Upper lobe of left lung (tissue), 6 donors: ENCODE measurements around the gene VWA5B1. TPM values are rescaled to one million over a fixed set of nuclear protein-coding genes. Genes with fewer than 3 reads are reported as not detected.
A peak's percentile ranks its signal among the peaks of the same experiment; 100 is the strongest.

ENCODE experiments used
- ATAC-seq, 2 donors: fragments of 200-7000 bp; cut with Tn5 transposase; one replicate each; pipeline ENCODE4 v1.9.1; 2022; ENCODE audit warnings: mild to moderate bottlenecking in 2 of 2, moderate library complexity in 2 of 2; ENCODE audit not compliant: low FRiP score in 2 of 2
- DNase-seq, 2 donors: peaks; one replicate each; pipeline ENCODE4 v3.0.0-alpha.2; 2019 to 2020
- H3K27ac ChIP-seq, 4 donors: fragments of 200-600 bp; sonication (generic); one replicate each; pipeline ENCODE4 v1.5.1; 2016 to 2019
- H3K27me3 ChIP-seq, 4 donors: fragments of 200-600 bp; sonication (generic); one replicate each; pipeline ENCODE4 v1.5.1; 2017 to 2019
- H3K36me3 ChIP-seq, 4 donors: fragments of 200-600 bp; sonication (generic); one replicate each; pipeline ENCODE4 v1.5.1; 2016 to 2019
- H3K4me1 ChIP-seq, 4 donors: fragments of 200-600 bp; sonication (generic); one replicate each; pipeline ENCODE4 v1.5.1; 2018 to 2019
- H3K4me3 ChIP-seq, 4 donors: fragments of 200-600 bp; sonication (generic); one replicate each; pipeline ENCODE4 v1.5.1; 2017 to 2019; ENCODE audit warnings: mild to moderate bottlenecking in 2 of 4, moderate library complexity in 1 of 4
- H3K9me3 ChIP-seq, 4 donors: fragments of 200-600 bp; sonication (generic); one replicate each; pipeline ENCODE4 v1.5.1; 2018 to 2019
- CTCF ChIP-seq, 6 experiments: fragments of 450-650 bp in 4 of 6; fragments of 200-600 bp in 2 of 6; sonication (generic) in 2 of 6; IDR thresholded peaks; one replicate each; pipeline ENCODE4 v1.5.1; 2016 to 2019; ENCODE audit warnings: antibody characterized with exemption in 6 of 6
- EP300 ChIP-seq, 4 donors: sonication (generic); formaldehyde crosslinking; IDR thresholded peaks; one replicate each; pipeline ENCODE4 v1.5.1; 2017; ENCODE audit warnings: antibody characterized with exemption in 4 of 4, control low read depth in 2 of 4
- POLR2A ChIP-seq, 4 donors: fragments of 450-650 bp; IDR thresholded peaks; one replicate each; pipeline ENCODE4 v1.5.1; 2016 to 2017; ENCODE audit warnings: antibody characterized with exemption in 4 of 4, mild to moderate bottlenecking in 2 of 4
- POLR2AphosphoS5 ChIP-seq, 2 donors: sonication (generic); formaldehyde crosslinking; IDR thresholded peaks; one replicate each; pipeline ENCODE4 v1.5.1; 2017; ENCODE audit warnings: antibody characterized with exemption in 2 of 2
- WGBS, 2 donors: methylation state at CpG; one replicate each; pipeline ENCODE4 v1.1.5; 2017 to 2018; 5-methylcytosine and 5-hydroxymethylcytosine counted together
- total RNA-seq, 6 donors: library from RNA; depleted of rRNA in 4 of 6; stranded (reverse); fragments of >200 nt in 4 of 6; gene quantifications; one replicate each; pipeline versions ENCODE4 v1.1.0 to v1.2.1, GENCODE V29; 2016 to 2021
- donor health status: DM: no; HTN: no; CAD: no; lungs with moderate emphysema.
- donor health status: DM: no; HTN: yes; CAD: no; lungs with severe emphysema.

VWA5B1 gene
- total RNA-seq, 6 donors from 2014 or later, result 0.14 to 0.77 (median 0.46) TPM; not detected in 3

DNA sequence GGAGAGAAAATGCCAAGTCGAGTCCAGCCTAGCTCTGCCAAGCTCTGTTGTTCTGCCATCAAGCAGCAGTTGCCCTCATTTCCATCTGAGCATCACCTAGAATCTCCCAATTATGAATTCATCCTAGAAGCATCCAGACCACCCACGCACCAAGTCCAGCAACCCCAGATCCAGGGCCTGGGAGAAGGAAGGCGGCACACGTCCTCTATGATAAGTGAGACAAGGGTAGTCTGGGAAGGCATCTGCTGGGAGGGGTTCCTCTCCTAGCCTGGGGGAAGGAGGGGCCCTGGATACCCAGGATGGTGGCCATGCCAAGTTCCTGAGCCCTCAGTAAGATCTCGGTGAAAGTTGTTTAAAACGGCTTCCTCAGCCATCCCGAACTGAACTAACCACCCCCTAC lies 70.7 kb downstream of the VWA5B1 start:
- ATAC-seq (no peak), DNase-seq (no peak)
- peaks cover 0 to 11% (median 4%) of the 10 kb centered on the region in 4 donors for H3K4me1 ChIP-seq
- no peaks in the 10 kb centered on the region for H3K36me3 ChIP-seq
- no peaks in the 10 kb centered on the region for H3K9me3 ChIP-seq
- no peak overlapping the region for H3K27ac ChIP-seq
- WGBS, 2 donors, result 72 to 80% methylated on average over 1 to 7 of the region's 7 CpGs
- no peak overlapping the region for H3K4me3 ChIP-seq
- peaks cover 0 to 9% (median 2%) of the 10 kb centered on the region in 4 donors for H3K27me3 ChIP-seq
- no peak for TF ChIP-seq POLR2AphosphoS5 (IDR thresholded peaks at IDR 0.05)
- TF ChIP-seq CTCF (IDR thresholded peaks at IDR 0.05), result no peak
- no peak for TF ChIP-seq EP300 (IDR thresholded peaks at IDR 0.05)
- no peak for TF ChIP-seq POLR2A (IDR thresholded peaks at IDR 0.05)

- 15 to 16% methylated on average over 8 of the region's 8 CpGs for WGBS, 2 donors
- Histone ChIP-seq H3K9me3 (no peaks in the 10 kb centered on the region), H3K36me3 (no peaks in the 10 kb centered on the region), H3K4me3 (no peak overlapping the region), H3K27me3 (peaks cover 0 to 14% (median 4%) of the 10 kb centered on the region in 4 donors), H3K27ac (no peak overlapping the region), H3K4me1 (peaks cover 0 to 16% (median 7%) of the 10 kb centered on the region in 4 donors)
- DNase-seq (peak in 1 of 2 donors; percentile 31), ATAC-seq (peak in 1 of 2 donors; percentile 58)
- TF ChIP-seq CTCF (IDR thresholded peaks at IDR 0.05) (peak; percentile 56 to 76 (median 60)), POLR2A (IDR thresholded peaks at IDR 0.05) (no peak)
Measured at GRCh38 chr1:20361805-20362381, 71.2 kb downstream of the VWA5B1 start.

DNA sequence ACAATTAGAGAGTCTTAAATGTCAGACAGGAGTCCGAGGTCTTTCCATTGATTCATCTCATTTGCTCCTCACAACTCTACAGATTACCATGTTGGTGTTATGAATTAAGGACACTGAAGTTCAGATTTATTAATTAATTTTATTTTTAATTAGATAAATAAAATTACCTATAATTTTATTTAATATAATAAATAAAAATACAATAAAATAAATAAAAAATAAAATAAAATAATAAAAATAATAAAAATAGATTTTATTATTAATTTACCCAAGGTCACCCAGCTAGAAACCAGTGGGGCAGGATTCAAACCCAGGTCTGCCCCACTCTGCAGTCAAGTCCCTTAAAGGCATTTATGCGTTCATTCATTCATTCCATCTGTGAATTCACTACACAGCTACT lies 72.2 kb downstream of the VWA5B1 start:
- TF ChIP-seq POLR2AphosphoS5 (IDR thresholded peaks at IDR 0.05) (no peak), EP300 (IDR thresholded peaks at IDR 0.05) (no peak), CTCF (IDR thresholded peaks at IDR 0.05) (no peak), POLR2A (IDR thresholded peaks at IDR 0.05) (no peak)
- H3K4me1 ChIP-seq, result peaks cover 0 to 17% (median 5%) of the 10 kb centered on the region in 4 donors
- H3K4me3 ChIP-seq, result no peak overlapping the region
- H3K9me3 ChIP-seq, result no peaks in the 10 kb centered on the region
- H3K36me3 ChIP-seq, result no peaks in the 10 kb centered on the region
- H3K27ac ChIP-seq, result no peak overlapping the region
- ATAC-seq (no peak), DNase-seq (no peak)
- peaks cover 0 to 20% (median 6%) of the 10 kb centered on the region in 4 donors for H3K27me3 ChIP-seq
- 96 to 99% methylated on average over 2 of the region's 2 CpGs for WGBS, 2 donors

DNA sequence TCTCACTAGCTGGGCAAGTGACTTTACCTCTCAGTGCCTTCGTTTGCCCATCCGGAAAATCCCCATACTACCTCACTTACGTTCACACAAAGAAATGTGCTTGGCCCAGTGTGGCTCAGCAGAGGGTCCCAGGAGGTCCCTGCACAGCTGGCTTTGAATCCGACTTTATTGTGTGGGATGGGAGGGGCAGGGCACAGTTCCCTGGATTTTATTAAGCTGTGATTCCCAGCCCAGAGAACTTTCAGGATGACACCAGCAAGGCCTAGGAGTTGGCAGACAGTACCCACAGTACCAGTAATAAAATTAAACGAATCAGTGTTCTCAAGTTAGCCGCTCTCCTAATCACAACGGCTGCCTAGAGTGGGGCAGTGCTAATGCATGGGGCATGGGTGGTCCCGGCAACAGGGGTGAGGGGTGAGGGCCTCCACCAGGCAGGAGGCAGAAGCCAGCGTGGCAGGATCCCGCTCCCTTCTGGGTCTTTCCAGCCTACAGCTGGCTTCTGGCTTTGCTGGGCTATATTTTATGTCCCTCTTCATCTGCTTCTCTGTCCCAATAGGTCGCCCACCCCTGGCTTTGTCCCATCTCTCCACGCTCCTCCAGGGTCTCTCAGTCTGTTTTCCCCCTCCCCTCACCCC lies 74.9 kb downstream of the VWA5B1 start:
- TF ChIP-seq POLR2AphosphoS5 (IDR thresholded peaks at IDR 0.05), result no peak
- TF ChIP-seq POLR2A (IDR thresholded peaks at IDR 0.05), result no peak
- no peak for TF ChIP-seq CTCF (IDR thresholded peaks at IDR 0.05)
- TF ChIP-seq EP300 (IDR thresholded peaks at IDR 0.05), result no peak
- no peaks in the 10 kb centered on the region for H3K36me3 ChIP-seq
- no peak for ATAC-seq
- H3K9me3 ChIP-seq, result no peaks in the 10 kb centered on the region
- WGBS, 2 donors, result 44 to 45% methylated on average over 12 of the region's 12 CpGs
- DNase-seq, result no peak
- H3K27me3 ChIP-seq, result peaks cover 0 to 20% (median 6%) of the 10 kb centered on the region in 4 donors
- no peak overlapping the region for H3K4me3 ChIP-seq
- H3K4me1 ChIP-seq, result peaks cover 0 to 11% (median 2%) of the 10 kb centered on the region in 4 donors
- H3K27ac ChIP-seq, result peak overlapping the region in 2 of 4 donors; percentile 21 to 57
